HG03175 (cell line): ENCODE data around the gene SYNM.
"Not testable (repeated sequence)": the region's sequence is repeated elsewhere in the genome, so short reads cannot be mapped to it uniquely, and the experiment has no call there.

ENCODE experiments used
- ATAC-seq: cut with Tn5 transposase; IDR thresholded peaks from one replicate; pipeline ENCODE4 v1.9.1; 2021; ENCODE audit warnings: mild to moderate bottlenecking, moderate library complexity; ENCODE audit not compliant: unreplicated experiment

SYNM gene, protein sequence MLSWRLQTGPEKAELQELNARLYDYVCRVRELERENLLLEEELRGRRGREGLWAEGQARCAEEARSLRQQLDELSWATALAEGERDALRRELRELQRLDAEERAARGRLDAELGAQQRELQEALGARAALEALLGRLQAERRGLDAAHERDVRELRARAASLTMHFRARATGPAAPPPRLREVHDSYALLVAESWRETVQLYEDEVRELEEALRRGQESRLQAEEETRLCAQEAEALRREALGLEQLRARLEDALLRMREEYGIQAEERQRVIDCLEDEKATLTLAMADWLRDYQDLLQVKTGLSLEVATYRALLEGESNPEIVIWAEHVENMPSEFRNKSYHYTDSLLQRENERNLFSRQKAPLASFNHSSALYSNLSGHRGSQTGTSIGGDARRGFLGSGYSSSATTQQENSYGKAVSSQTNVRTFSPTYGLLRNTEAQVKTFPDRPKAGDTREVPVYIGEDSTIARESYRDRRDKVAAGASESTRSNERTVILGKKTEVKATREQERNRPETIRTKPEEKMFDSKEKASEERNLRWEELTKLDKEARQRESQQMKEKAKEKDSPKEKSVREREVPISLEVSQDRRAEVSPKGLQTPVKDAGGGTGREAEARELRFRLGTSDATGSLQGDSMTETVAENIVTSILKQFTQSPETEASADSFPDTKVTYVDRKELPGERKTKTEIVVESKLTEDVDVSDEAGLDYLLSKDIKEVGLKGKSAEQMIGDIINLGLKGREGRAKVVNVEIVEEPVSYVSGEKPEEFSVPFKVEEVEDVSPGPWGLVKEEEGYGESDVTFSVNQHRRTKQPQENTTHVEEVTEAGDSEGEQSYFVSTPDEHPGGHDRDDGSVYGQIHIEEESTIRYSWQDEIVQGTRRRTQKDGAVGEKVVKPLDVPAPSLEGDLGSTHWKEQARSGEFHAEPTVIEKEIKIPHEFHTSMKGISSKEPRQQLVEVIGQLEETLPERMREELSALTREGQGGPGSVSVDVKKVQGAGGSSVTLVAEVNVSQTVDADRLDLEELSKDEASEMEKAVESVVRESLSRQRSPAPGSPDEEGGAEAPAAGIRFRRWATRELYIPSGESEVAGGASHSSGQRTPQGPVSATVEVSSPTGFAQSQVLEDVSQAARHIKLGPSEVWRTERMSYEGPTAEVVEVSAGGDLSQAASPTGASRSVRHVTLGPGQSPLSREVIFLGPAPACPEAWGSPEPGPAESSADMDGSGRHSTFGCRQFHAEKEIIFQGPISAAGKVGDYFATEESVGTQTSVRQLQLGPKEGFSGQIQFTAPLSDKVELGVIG (N-terminal part only)

DNA sequence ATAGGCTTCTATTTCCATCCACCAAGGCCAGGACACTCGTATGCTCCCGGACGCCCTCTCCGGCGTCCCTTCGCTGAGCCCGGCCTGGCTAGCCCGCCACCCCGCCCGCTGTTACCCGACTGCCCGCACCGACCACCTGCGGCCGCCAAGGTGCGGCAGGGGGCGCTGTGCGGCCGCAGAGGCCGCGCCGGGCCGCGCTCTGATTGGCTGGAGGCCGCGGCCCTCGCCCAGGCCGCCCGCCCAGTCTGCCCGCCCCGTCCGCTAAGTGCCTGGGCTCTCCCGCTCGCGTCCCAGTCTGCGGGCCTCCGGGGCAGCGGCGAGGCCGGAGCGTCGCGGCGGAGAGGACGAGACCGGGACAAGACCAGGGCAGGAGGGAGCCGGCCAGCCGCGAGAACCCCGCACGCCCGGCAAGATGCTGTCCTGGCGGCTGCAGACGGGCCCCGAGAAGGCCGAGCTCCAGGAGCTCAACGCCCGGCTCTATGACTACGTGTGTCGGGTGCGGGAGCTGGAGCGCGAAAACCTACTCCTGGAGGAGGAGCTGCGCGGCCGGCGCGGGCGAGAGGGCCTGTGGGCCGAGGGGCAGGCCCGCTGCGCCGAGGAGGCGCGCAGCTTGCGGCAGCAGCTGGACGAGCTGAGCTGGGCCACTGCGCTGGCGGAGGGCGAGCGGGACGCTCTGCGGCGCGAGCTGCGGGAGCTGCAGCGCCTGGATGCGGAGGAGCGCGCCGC lies at the start of gene SYNM:
TSS of gene SYNM (plus strand) at position 293 of the 726 bp plus-strand sequence. CDS start at position 413, 120 bp downstream.
- ATAC-seq, result peak; percentile 64

DNA sequence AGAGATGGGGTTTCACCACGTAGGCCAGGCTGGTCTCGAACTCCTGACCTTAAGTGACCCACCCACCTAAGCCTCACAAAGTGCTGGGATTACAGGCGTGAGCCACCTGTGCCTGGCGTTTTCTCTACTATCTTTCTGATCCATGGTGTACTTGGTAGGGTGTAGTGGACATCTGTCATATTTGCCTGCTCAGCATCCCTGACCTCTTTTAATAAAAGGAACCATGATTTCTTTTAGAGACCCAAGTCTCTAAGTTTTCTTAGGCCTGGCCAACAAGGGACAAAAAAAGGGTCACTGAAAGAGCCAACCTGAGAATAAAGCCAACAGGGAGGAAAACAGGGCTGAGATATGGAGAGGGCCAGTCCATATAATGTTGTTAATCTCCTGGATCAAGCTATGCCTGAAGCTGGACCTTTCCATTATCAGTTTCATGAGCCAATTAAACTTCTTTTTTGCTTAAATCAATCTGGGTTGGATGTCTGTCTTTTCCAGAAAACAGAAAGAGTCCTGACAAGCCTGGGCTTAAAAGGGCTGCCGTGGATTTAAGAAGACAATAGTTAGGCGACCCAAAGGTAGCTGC lies 49.2 kb upstream of the SYNM start:
- no peak for ATAC-seq

DNA sequence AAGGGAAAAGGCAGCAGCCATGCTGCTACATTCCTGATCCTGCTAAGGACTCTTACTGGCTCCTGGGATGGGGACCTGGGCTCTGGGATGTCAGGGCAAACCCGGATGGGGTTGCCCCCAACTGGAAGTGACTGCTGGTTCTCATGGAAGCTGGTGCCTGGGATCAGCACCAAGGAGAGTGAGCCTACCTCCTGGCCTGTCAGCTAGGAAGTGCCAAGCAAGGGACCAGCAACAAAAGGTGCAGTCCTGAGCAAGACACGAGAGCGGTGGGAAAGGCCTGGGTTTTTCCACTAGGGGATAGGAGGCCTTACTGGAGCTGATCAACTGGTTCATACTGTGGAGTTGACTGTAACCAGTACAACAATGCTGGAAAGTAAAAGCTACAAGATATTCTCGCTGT lies 47.9 kb upstream of the SYNM start:
- no peak for ATAC-seq

DNA sequence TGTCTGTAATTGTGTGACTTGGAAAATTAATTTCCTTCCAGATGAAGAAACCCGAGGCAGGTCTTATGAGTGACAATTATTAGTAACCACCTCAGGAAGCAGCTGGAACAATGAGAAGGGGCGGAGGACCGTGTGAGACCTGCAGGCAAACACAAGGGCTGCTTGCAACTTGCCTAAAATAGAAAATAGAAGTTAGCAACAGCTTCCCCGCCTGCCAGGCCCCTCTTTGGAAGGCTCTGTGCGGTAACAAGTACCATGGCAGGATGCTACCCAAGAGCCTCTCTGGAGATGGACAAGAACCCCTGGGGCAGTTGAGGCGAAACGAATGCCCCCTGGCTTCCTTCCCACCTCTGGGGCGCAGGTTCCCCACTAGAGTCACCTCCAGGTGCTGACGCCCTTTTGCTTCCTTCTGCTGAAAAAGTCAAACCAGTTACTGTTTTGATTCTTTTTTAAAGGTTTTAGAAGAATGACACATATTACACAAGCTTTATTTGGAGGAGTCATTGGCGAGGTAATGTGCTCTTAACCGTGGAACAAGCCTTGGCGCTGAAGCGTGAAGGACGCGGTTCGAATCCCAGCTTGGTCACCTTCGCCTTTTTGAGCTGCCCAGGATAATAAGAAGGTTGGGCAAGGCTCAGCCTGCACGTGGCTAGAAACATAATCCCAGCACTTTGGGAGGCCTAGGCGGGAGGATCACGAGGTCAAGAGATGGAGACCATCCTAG lies 47.0 kb upstream of the SYNM start:
- no peak for ATAC-seq

DNA sequence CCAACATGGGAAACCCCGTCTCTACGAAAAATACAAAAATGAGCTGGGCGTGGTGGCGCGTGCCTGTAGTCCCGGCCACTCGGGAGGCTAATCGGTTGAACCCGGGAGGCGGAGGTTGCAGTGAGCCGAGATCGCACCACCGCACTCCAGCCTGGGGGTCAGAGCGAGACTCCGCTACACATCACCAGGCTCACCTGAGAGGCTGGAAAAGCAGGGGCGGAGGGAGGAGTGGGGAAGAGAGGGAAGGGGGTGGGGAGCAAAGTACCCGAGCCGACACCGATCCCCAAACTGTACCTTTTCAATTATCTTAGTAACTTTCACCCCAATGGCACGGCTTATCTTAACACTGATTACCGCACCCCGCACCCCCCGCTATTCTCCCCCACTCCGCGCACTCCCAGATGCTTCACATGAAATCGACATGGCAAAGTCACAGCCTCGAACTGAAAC lies 46.4 kb upstream of the SYNM start:
- ATAC-seq, result no peak

DNA sequence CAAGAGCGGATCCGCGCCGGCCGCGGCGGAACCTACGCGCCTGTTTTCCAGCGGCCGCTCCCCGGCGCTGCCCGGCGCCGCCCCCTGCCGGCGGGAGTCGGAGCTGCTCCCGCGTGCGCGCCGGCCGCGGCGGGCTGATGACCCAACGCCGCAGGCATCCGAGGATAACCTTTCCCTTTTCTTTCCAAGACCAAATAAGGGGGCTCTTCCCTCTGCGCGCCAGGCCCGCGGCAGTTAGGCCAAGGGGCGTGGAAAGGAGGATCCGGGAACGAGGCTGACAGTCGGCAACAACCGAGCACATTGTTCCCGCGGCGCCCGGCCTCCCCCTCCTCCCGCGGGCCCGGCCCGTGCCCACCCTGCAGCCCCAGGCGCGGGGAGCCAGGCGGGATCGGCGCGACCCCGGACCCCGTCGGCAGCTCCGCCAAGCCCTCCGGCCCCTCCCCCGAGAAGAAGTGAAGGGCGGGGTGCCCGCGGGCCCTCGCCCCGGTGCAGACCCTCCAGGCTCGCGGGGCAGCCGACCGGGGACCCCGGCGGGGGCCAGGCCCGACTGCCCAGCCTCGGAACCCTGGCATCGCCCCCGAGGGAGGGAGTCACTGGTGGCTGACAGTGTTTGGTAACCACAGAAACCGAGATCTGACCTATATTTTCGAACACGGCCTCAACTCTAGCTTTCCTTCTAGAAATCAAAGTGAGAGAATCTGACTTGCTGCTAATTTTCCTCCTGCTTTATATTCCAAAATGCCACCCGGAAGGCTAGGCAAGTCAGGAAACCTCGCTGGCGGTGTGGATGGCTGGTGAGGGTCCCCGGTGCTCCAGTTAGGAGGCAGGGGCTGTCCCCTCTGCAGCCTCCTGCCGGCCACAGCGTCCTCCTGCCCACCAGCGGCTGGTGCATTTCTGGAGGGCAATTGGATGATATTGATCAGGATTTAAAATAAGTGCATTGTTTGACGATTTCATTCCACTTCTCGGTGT lies 45.6 kb upstream of the SYNM start:
- ATAC-seq, result peak; percentile 79

DNA sequence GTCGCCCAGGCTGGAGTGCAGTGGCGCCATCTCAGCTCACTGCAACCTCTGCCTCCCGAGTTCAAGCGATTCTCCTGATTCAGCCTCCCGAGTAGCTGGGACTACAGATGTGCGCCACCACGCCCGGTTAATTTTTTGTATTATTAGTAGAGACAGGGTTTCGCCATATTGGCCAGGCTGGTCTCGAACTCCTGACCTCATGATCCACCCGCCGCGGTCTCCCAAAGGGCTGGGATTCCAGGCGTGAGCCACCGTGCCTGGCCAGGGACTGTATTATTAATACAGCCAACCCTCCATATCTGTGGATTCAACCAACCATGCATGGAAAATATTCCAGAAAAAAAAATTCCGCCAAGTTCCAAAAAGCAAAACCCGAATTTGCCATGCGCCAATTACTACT lies 44.7 kb upstream of the SYNM start:
- not testable (repeated sequence) for ATAC-seq

DNA sequence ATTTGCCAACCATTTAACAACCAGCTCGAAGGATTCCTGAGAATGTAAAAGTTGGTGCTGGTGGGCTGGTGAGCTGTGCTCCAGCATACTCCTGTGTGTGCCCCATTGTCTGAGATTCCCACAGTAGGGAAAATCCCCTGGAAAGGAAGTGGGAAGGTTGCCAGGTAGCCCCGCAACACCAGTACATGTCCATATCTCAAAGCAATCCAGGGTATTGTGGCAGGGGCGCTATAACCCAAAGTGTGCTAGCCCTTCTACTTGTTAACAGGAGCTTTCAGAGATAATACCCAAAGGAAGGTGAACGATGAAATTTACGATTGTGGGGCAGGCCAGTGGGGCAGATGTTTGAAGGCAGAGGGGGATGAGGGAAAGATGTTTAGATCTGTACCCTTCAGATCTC lies 42.7 kb upstream of the SYNM start:
- ATAC-seq, result no peak

DNA sequence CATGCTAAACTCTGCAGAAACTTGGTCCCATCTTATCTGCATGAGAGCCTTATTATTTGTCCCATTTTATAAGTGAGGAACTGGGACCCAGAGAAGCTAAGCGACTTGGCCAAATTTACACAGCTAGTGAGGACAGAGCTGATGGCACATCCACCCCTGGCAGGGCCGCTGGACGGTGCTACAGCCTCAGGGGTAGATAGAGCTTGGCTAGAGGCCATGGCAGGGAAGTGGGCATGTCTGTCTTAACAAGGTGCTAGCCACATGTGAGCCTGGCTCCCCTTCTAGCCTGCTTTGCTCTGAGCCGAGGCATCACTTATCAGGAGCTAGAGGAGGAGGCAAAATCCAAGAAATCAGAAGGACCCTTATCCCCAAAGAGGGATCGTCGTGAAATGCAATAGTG lies 36.7 kb upstream of the SYNM start:
- no peak for ATAC-seq

DNA sequence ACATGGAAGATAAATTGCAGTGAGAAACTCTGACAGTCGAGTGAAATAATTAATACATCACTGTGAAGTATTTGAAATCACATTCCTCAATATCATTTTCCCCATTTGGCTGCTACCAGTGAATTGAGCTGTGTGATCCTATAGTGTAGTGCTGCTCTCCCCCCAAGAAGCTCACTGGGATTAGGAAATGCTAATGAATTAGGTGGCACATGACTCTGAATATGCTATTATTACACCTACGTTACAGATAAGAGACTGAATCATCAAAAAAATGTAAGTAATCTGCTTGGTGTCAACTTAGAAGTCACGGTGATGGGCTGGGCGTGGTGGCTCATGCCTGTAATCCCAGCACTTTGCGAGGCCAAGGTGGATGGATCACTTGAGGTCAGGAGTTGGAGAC lies 34.7 kb upstream of the SYNM start:
- ATAC-seq, result no peak

DNA sequence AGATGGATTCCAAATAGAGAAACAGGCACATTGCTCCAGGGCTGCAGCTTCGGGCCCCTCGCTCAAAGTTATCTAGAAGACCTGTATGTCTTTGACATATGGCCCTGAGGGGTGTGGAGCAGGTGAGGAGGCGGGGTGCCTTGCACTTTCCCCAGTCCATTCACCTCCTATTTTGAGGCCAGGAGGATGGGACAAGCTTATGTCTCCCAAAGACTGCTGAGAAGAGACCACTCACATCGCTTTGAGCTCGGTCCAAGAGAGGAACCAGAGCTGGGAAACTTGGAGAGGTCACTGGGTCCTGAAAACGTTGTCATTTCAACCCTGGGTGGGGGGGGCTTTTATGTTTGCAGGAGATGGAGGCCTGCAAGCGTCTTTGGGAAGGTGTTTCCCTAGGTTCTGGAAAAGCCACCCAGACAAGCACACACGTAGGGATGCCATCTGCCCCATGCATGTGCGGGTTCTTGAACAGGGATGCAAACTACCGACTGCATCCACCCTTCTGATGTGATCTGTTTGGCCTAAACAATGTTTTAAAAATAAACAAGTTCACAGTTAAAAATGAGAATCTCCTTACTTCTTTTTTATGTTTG lies 33.7 kb upstream of the SYNM start:
- no peak for ATAC-seq

DNA sequence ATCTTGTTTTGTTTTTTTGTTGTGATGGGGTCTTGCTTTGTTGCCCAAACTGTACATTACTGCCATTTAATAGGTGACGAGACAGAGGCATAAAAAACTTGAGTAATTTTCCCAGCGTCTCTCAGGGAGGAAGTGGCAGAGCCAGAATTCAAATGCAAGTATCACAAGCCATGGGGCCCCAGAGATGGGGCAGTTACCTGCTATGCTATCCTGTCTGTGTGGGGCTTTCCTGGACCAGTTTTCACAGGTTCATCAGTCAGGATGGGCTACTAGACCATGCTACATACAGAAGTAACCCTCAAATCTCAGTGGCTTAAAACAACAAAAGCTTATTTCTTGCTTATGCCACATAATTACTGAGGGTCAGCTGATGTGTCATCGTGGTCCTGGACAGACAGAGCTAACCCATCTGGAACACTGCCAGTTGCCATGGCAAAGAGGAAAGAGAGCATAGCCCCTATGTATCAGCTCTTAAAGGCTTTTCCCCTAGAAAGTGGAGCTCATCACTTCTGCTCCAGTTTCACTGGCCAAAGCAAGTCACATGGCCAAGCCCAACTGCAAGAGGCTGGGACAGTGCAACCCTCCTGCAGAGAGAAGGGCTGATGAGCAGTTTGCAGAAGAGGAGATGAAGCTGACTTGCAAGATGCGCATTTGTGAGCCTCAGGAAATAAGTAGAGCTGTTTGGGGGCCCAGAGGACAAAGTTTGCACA lies 31.7 kb upstream of the SYNM start:
- ATAC-seq, result peak; percentile 46

DNA sequence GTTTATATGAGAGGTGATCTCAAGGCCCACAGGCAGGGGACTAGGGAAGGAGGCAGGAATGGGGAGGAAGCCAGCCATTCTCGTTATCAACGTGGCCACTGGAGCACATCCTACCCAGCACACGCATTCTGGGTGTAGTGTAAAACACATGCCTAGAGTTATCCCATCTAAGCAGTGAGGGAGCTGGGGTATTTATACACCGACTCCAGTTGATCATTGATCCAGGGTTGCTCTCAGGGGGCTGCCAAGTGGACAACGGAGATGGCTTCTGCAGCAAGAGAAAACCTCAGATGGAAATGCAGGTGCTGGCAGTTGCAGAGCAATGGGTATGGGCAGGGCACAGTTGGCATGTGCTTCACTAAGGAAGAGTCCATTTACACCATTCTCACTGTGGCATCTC lies 30.4 kb upstream of the SYNM start:
- no peak for ATAC-seq

DNA sequence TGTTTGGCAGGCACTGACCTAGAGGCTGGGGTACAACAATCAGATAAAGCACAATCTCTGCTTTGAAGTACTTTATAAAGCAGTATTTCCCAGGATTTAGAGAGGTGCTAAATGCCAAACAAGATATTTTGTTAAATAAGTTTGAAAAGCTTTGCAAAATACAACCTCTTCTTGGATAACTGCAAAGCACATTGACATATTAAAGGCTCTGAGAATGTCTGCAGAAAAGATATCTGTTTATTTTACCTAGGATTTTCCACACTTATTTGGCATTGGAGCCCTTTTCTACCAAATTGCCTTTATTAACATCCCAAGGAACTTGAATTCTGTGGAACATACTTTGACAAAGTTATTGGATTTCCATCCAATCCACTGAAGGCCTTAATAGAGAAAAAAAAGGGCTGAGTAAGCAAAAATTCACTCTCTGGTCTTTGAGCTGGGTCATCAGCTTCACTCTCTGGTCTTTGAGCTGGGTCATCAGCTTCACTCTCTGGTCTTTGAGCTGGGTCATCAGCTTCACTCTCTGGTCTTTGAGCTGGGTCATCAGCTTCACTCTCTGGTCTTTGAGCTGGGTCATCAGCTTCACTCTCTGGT lies 29.7 kb upstream of the SYNM start:
- ATAC-seq, result not testable (repeated sequence)

DNA sequence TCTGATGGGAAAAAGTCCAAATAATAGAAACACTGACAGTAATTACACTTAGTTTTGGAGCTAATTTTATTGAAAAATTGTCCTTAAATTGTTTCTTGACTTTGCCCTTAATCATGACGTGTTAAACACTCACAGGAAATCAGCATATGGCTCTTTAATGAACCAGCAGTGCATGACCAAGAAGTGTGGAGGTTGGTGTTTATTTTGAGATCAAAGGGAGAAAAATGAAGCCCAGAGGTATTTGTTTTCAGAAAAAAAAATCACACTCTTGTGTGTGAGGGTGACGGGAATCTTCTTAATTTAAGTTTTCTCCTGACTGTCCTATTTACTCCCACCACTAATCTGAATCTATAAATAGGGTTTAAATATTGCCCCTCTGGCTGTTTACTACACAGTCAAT lies 28.8 kb upstream of the SYNM start:
- ATAC-seq, result peak; percentile 33

DNA sequence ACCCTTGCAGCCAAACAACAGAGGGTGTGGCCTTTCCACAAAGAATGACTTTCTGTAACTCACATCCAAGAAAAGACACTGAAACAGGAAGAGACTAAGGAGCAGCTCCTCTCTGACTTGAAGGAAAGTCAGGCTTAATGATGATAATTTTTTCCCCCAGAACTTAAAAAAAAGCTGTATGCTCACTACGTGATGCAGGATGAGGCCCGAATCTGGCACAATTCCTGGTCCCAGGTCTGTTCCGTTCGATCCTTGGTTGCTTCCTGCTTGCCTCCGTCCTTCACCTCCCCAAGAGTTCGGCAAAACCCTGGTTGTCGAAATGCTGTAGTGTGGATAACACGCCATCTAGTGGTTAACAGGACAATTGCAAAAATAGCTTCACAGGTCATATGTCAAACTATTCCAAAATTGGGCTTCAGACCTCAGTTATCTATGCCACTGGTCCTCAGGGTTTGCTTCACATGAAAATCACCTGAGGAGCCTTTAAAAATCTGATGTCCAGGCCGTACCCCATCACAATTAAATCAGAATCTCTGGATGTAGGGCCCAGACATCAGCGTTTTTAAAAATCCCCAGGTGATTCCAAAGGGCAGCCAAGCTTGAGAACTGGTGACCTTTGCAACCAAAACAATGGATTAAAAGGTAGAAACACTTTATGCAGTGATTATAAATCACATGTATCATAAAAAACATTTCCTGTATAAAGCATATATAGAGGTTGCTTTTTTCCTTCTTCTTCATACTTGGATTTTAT lies 28.1 kb upstream of the SYNM start:
- peak; percentile 87 for ATAC-seq
